Mucosa of stomach (tissue), 1 donor: ENCODE data around the gene EPS8L2.
A peak's percentile ranks its signal among the peaks of the same experiment; 100 is the strongest.

Experiments used
- H3K27me3 ChIP-seq: one replicate; pipeline ENCODE4 v1.7.0; 2013; ENCODE audit warnings: mild to moderate bottlenecking, low read length; ENCODE audit not compliant: control insufficient read depth, insufficient read depth
- H3K36me3 ChIP-seq: one replicate; pipeline ENCODE4 v1.7.0; 2013; ENCODE audit warnings: low read length; ENCODE audit not compliant: control insufficient read depth, insufficient read depth
- H3K4me1 ChIP-seq: one replicate; pipeline ENCODE4 v1.7.0; 2013; ENCODE audit warnings: mild to moderate bottlenecking, low read length; ENCODE audit not compliant: control insufficient read depth, insufficient read depth
- H3K4me3 ChIP-seq: one replicate; pipeline ENCODE4 v1.7.0; 2013; ENCODE audit warnings: low read length
- H3K9ac ChIP-seq: one replicate; pipeline ENCODE4 v1.7.0; 2013; ENCODE audit warnings: mild to moderate bottlenecking, low read length, moderate library complexity
- H3K9me3 ChIP-seq: one replicate; pipeline ENCODE4 v1.7.0; 2013; ENCODE audit warnings: mild to moderate bottlenecking, low read length, moderate library complexity; ENCODE audit not compliant: control insufficient read depth
- donor health status: Pancreatic carcinoma.

The EPS8L2 gene

GRCh38 chr11:772429-773390 lies 66.7 kb downstream of the EPS8L2 start:
- Histone ChIP-seq H3K27me3 (no peaks in the 10 kb centered on the region), H3K9ac (no peak overlapping the region), H3K9me3 (no peaks in the 10 kb centered on the region), H3K4me1 (peaks cover 14% of the 10 kb centered on the region), H3K36me3 (no peaks in the 10 kb centered on the region), H3K4me3 (no peak overlapping the region)

- Histone ChIP-seq H3K36me3 (no peaks in the 10 kb centered on the region), H3K4me3 (no peak overlapping the region), H3K9ac (no peak overlapping the region), H3K4me1 (peaks cover 19% of the 10 kb centered on the region), H3K9me3 (no peaks in the 10 kb centered on the region), H3K27me3 (no peaks in the 10 kb centered on the region)
Observed at GRCh38 chr11:773425-773824, 67.4 kb downstream of the EPS8L2 start.

GRCh38 chr11:773830-774229 lies 67.8 kb downstream of the EPS8L2 start:
- Histone ChIP-seq H3K4me3 (no peak overlapping the region), H3K9me3 (no peaks in the 10 kb centered on the region), H3K4me1 (peaks cover 19% of the 10 kb centered on the region), H3K9ac (no peak overlapping the region), H3K27me3 (no peaks in the 10 kb centered on the region), H3K36me3 (no peaks in the 10 kb centered on the region)

- Histone ChIP-seq H3K27me3 (no peaks in the 10 kb centered on the region), H3K9me3 (no peaks in the 10 kb centered on the region), H3K9ac (no peak overlapping the region), H3K4me1 (peaks cover 19% of the 10 kb centered on the region), H3K4me3 (no peak overlapping the region), H3K36me3 (no peaks in the 10 kb centered on the region)
Observed at GRCh38 chr11:774873-775592, 69.0 kb downstream of the EPS8L2 start.

GRCh38 chr11:776263-776560 lies 70.2 kb downstream of the EPS8L2 start:
- Histone ChIP-seq H3K9ac (peak overlapping the region; percentile 70), H3K4me1 (peaks cover 19% of the 10 kb centered on the region), H3K27me3 (no peaks in the 10 kb centered on the region), H3K4me3 (peak overlapping the region; percentile 36), H3K36me3 (no peaks in the 10 kb centered on the region), H3K9me3 (no peaks in the 10 kb centered on the region)

- no peaks in the 10 kb centered on the region for H3K27me3 ChIP-seq
- peak overlapping the region; percentile 80 for H3K9ac ChIP-seq
- H3K4me1 ChIP-seq = peaks cover 19% of the 10 kb centered on the region
- peak overlapping the region; percentile 36 for H3K4me3 ChIP-seq
- no peaks in the 10 kb centered on the region for H3K36me3 ChIP-seq
- H3K9me3 ChIP-seq = no peaks in the 10 kb centered on the region
Observed at GRCh38 chr11:776561-777287, 70.7 kb downstream of the EPS8L2 start.
